ENCODE measurements around the gene YIPF5. TPM values are rescaled to one million over a fixed set of nuclear protein-coding genes. Genes with fewer than 3 reads are reported as not detected.

YIPF5 gene
- total RNA-seq, 3 donors from 2014 or later, result 45.9 to 53.6 (median 53.5) TPM

DNA sequence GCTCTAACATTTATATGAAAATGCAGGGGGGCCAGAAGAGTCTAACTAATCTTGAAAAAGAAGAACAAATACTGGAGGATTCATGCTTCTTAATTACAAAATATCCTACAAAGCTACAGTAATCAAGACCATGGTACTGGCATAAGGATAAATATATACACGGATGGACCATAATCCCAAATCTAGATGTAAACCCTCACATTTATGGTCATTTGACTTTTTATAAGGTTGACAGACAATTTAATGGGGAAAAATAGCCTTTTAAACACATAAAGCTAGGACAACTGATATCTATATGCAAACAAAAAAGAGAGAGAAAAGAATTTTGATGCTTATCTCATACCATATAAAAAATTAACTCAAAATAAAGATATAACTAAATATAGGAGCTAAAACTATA, 55.9 kb downstream of the YIPF5 start:
- no peaks in the 10 kb centered on the region for H3K9me3 ChIP-seq
- no peak for TF ChIP-seq CTCF (IDR thresholded peaks at IDR 0.05)
- no peaks in the 10 kb centered on the region for H3K36me3 ChIP-seq (ENCODE audit: low read depth)
- H3K4me3 ChIP-seq, result no peak overlapping the region
- DNase-seq, result no peak
- ATAC-seq, result no peak
- intact Hi-C loops (cut with DNase I, micrococcal nuclease), result no loop called here
- no peaks in the 10 kb centered on the region for H3K4me1 ChIP-seq (ENCODE audit: low read depth)

Other genes with a start within 250 kb of the YIPF5 start
- gene KCTD16, start 214 bp upstream of the YIPF5 start, total RNA-seq, result under 1 TPM; 0.07 to 0.22 (median 0.12) TPM

All from mucosa of descending colon (tissue), 3 donors.